HG03378 (cell line): ENCODE results near the gene ANKRD34C.

ENCODE experiments used
- ATAC-seq: cut with Tn5 transposase; IDR thresholded peaks from one replicate; pipeline ENCODE4 v1.9.1; 2021; ENCODE audit warnings: mild to moderate bottlenecking, moderate library complexity; ENCODE audit not compliant: unreplicated experiment

The ANKRD34C gene

GRCh38 chr15:79282371-79283251 is at the start of gene ANKRD34C:
Gene ANKRD34C (plus strand): TSS chr15:79282722. CDS start chr15:79293285, 10,563 bp downstream.
- no peak for ATAC-seq

- no peak for ATAC-seq
Observed at GRCh38 chr15:79233236-79233635, 49.3 kb upstream of the ANKRD34C start.

- no peak for ATAC-seq
Observed at GRCh38 chr15:79240036-79240435, 42.5 kb upstream of the ANKRD34C start.

- ATAC-seq: no peak
Observed at GRCh38 chr15:79243723-79244122, 38.8 kb upstream of the ANKRD34C start.

- no peak for ATAC-seq
Observed at GRCh38 chr15:79244876-79245275, 37.6 kb upstream of the ANKRD34C start.

GRCh38 chr15:79248183-79248582 is 34.3 kb upstream of the ANKRD34C start:
- ATAC-seq: no peak

GRCh38 chr15:79257454-79257853 is 25.1 kb upstream of the ANKRD34C start:
- ATAC-seq: no peak

- ATAC-seq: no peak
Observed at GRCh38 chr15:79261836-79262235, 20.7 kb upstream of the ANKRD34C start.

GRCh38 chr15:79265167-79265566 is 17.4 kb upstream of the ANKRD34C start:
- ATAC-seq: no peak

GRCh38 chr15:79265987-79266579 is 16.4 kb upstream of the ANKRD34C start:
- no peak for ATAC-seq

GRCh38 chr15:79283252-79284048 is 928 bp downstream of the ANKRD34C start:
- no peak for ATAC-seq

- no peak for ATAC-seq
Observed at GRCh38 chr15:79290642-79291275, 8.2 kb downstream of the ANKRD34C start.

GRCh38 chr15:79292011-79292410 is 9.5 kb downstream of the ANKRD34C start:
- ATAC-seq: no peak

GRCh38 chr15:79294075-79294474 is 11.6 kb downstream of the ANKRD34C start:
- ATAC-seq: no peak

GRCh38 chr15:79296583-79296982 is 14.1 kb downstream of the ANKRD34C start:
- ATAC-seq: no peak

- no peak for ATAC-seq
Observed at GRCh38 chr15:79299126-79299840, 16.8 kb downstream of the ANKRD34C start.

- ATAC-seq: no peak
Observed at GRCh38 chr15:79299841-79300235, 17.3 kb downstream of the ANKRD34C start.

GRCh38 chr15:79307251-79307650 is 24.7 kb downstream of the ANKRD34C start:
- no peak for ATAC-seq

- ATAC-seq: no peak
Observed at GRCh38 chr15:79308874-79309273, 26.4 kb downstream of the ANKRD34C start.

GRCh38 chr15:79310612-79310984 is 28.1 kb downstream of the ANKRD34C start:
- ATAC-seq: peak; percentile 7
